ENCODE measurements around the gene BATF.
A peak's percentile ranks its signal among the peaks of the same experiment; 100 is the strongest.

BATF gene

DNA sequence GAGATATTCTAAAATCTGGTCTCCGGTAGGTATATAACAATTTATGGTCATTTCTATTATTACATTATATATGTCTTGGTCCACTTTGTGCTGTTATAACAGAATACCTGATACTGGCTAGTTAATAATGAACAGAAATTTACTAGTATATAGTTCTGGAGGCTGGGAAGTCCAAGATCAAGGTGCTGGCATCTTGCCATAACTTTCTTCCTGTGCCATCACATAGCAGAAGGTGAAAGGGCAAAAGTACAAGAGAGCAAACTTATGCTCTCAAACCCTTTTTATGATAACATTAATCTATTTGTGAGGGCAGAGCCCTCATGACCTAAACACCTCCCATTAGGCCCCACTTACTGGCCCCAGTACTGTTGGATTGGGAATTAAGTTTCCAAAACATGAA, 17.9 kb upstream of the BATF start:
- DNase-seq, result no peak

DNA sequence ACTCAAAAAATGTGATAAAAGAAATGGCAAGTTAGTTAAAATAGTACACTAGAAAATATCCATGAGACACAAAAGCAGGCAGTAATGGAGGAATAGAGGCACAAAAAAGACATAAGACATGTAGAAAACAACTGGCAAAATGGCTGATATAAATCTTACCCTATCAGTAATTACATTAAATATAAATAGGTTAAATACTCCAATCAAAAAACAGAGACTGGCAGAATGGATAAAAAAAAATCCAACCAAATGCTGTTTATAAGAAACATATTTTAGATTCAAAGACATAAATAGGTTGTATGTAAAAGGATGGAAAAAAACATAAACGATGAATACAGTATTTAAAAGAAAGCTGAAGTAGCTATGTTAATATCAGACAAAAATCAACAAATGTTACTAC, 15.3 kb upstream of the BATF start:
- DNase-seq, result no peak

DNA sequence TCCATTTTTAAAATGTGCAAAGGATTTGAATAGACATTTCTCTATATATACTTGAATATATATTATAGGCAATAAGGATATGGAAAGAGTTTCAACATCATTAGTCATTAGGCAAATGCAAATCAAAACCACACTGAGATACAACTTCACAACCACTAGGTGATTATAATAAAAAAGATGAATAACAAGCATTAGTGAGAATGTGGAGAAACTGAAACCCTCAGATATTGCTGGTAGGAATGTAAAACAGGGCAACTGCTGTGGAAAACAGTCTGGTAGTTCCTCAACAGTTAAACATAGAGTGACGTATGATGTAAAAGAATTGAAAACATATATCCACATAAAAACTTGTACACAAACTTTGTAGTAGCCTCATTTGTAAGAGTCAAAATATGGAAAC, 11.7 kb upstream of the BATF start:
- DNase-seq, result no peak

DNA sequence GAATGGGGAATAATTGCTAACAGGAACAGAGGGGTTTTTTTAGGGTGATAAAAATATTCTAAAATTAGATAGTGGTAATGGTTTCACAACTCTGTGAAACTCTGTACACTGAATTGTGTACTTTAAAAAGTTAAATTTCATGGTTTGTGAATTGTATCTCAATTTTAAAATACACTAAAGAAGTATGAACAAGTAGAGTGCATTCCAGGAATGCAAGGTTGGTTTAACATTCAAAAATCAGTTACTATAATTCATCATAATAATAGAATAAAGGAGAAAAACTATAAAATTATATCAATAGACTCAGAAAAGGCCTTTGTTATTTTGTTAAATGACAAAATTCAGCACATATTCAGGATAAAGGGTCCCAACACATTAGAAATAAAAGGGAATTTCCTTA, 11.1 kb upstream of the BATF start:
- DNase-seq, result no peak

DNA sequence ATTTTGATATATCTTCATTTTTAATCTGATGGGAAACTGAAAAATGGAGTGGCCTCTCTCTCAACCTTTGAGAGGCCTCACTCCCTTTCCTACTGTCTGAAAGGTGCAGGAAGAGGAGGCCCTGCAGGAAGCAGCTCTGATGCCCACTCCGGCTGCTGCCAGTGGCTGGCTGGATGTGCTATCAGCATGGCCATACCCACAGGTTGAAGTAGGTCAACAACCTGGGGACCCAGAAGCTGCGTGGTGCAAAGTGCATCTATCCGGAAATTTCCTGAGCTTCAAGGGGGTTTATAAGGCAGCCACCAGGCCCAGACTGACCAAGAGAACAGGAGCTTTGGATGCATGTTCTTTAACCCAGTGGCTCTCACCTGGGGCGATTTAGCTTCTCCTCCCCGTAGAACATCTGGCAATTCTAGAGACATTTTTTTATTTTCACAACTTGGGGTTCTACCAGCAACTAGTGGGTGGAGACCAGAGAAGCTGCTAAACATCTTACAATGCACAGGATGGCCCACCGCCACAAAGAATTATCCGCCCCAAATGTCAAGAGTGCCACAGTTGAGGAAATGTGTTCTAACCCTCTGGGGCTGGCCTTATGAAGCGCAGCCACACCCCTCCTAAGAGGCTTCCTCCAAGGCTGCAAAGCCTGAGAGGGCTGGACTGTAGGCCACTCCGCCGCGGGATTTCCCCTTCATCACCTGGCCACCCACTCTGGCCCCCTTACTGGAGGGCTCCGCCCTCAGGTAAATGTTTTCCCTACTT, 8.2 kb upstream of the BATF start:
- no peak for DNase-seq

DNA sequence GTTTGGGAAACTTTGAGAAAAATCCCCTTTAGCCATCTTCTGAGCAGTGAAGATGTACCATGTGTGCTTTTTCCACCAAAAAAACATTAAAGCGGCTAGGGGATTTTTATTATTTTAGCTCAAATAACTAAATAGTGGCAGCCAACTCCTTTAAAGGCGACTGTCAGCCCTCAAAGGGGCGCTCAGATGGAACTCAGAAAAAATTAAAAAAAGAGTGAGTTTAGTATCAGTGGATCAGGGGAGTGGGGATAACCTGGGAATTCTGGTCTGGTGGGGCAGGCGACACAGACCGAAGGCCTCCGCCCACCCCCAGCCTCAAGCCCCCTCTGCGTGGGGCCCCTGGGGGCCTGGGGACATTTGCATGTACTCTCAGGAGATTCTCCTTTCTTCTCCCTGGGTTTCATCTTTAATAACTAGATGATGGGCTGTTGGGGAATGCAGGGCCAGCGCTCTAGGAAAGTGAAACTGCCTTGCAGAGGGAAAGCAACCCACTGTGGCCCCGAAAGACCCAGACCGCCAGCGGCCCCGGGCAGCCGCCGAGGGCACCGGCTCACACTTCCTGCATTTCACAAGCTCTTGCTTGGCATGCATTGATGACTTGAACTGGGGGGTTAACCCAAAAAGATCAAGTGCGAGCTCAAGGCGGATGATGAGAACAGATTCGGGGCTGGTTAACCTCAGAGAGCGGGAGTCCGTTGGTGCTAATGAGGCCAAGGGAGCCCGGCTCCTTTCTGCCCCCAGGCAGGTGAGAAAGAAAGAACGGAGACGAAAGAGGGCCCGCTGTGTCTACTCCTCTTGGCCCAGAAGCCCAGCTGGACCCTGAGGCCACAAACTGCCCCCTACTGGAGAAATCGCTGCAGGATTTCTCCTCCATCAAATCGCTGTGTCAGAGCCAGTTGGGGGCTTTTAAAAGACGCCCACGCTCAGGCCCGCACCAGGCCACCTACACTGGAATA, 7.3 kb upstream of the BATF start:
- DNase-seq, result no peak

DNA sequence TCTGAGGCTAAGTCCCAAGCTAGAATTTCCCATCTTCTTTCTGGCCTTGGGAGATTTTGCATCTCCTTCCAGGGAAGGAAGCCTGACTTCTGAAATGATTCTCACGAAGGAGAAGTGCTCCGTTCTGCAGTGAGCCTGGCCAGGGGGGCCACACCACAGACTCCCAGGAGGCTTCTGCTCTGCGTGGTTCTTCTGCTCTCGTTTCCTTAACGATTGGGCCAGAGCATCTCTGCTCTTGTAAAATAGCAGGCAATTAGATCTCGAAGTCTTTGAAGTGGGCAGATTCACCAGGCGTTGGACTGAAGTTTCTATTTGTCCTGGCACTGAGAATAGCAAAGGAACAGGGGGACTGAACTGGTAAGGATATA, 6.7 kb upstream of the BATF start:
- DNase-seq, result no peak

DNA sequence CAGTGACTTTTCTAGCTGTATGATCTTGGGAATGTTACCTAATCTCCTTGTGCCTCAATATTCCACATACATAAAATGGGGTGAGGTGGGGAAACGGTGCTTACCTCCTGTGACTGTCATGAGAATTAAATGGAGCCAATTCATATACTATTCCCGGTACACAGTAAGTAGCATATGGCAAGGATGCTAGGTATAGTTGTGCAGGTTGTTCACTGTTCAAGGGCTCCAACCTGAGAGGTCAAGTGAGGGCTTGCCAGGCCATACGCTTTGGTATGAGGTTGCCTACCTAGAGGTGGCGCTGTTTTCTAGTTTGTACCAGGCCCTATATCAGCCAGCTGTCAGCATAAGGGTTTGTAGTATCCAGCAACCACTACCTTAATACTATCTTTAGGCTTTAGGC, 3.6 kb upstream of the BATF start:
- peak; percentile 39 for DNase-seq

DNA sequence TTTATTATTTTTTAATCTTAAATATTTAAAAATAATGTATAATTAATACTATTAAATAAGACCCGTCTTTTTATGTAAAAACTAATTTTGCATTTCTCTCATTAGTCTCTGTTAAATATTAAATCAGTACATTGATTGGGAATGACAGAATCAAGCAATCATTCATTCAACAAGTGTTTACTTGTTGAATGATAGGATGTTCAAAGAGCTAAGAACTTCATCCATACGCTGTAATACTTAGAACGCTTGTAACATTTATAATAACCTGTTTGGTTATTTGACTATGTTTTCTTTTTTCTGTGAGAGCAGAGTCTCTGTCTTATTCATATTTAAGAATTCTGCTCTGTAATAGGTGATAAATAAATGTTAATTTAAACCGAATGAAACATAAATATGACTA, 2.9 kb upstream of the BATF start:
- no peak for DNase-seq

DNA sequence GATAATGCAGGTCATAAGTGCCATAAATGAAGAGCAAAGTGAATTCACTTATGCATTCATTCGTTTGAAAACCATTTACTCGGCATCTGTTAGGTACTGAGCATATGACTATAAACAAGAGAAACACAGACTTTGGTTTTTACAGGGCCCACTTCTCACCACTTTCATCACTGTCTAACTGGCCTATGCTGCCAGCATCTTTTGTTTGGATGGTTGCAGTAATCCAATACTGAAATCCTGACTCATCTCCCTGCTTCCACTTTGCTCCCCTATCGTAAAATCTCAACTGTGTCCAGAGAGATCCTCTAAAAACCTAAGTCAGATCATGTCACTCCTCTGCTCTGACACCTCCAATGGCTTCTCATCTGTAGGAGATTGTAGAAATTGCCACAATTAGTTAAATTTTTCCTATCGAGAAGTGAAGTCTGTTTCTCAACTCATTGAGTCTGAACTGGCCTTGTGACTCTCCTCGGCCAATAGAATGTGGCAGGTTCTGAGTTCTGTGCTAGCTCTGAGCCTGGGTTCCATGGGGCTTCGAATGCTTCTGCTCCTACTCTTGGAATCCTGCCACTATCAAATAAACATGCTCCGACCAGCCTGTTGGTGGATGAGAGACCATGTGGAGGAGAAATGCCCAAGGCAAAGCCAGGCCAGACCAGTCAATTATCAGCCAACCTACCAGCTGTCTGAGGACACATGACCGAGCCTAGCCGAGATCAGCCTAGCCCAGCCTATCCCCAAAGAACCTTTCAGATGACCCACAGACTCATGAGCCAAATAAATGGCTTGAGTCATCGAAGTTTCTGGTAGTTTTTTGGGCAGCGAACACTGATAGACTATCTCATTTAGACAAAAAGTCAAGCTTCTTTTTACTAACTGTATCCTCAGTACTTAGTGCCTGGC, 2.2 kb upstream of the BATF start:
- no peak for DNase-seq

DNA sequence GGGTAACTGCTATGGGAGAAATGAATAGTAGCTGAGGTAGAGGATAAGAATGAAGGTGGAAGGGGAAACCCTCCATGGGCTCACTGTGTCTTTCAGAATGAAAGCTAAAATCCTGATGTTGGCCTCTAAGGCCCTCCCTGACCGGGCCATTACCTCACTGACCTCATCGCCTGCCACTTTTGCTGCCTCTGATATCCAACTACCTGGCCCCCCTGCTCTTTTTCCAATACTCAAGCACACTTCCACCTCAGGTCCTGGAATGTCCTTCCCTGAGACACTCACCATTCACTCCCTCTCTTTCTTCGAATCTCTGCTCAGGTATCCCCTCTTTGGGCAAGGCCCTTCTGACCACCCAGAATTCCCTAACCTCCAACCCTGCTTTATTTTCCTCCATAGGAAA, 1.4 kb upstream of the BATF start:
- DNase-seq, result no peak

DNA sequence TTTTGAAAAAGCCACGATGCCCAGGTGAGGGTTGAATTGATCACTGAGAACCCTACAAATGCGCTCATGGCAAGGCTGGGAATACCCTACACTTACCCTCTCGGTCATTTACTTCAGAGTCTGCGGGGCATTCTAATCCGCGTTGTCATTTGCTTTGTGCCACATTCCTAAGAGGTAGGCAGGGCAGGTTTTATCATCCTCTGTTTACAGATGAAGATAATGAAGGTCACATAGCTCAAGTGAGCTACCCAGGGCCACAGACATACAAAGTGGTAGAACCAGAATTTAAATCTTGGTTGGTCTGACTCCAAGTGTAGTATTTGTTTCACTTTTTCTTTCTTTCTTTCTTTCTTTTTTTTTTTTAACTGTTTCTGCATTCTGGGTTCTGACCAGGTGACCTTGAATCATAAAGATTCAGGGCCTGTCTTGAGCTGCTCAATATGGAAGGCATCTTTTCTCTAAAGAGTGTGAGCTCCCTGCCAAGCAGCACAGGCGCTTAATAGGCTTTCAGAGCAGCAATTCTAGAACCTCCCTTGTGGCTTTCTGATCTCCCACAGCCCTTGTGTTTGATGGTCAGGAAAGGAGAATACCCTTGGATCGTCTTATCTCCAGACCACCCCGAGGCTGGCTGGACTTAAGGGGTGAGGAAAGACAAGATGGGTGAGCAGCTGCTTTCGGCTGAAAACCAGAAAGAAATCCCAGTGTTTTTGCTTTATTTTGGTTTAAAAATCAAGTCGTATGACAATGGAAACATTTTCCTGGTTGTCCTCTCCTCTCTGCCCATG, 662 bp upstream of the BATF start:
- no peak for DNase-seq

DNA sequence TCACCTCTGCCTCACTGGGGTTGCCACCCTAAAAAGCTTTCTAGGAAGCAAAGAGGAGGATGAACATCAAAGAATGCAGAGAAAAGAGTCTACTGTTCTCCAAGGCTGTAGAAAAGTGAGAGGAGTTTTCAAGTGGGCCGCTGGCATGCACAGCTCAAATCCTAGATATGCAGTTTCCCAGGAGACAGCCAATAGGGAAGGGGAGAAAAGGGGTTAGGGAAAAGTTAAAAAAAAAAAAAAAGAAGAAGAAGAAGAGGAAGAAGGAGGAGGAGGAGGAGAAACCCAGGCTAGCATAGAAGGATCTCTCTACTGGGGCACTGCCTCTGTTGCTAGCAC, 682 bp downstream of the BATF start:
- DNase-seq, result no peak

DNA sequence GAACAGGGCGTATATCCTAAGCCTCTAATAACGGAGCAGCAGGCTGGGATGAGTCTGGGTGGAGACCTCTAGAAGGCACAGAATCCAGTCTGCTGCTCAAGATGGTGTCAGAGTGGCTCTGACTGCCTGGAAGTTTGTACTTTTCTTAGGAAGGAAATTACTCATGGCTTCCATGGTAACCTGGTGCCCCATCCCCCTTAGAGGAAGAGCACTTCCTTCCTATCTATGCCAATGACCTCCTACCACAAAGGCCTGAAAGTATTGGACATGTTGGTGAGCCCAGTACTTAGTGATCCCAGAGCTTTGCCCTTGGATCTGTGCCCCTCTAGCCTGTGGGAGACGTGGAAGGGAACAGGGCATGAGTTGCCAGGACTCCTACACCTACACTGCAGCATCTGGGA, 1.5 kb downstream of the BATF start:
- DNase-seq, result no peak

DNA sequence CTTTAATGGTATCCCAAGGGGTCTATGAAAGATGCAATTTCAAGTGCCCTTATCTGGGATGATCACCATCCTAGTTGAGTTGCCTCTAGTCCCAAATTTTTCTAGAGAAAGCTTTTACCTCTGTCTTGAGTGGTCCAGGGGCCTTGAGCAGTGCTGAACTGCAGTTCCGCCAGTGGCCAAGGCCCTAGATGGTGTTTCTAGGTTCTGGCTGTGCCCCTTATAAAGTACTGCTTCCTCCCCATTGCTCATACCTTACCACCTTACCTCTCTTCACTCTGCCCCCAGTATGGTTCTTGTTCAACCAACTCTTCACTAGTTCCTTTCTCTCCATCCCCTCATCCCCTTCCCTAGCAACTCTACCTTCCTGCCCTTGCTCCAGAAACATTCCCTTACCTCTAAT, 3.7 kb downstream of the BATF start:
- DNase-seq, result no peak

DNA sequence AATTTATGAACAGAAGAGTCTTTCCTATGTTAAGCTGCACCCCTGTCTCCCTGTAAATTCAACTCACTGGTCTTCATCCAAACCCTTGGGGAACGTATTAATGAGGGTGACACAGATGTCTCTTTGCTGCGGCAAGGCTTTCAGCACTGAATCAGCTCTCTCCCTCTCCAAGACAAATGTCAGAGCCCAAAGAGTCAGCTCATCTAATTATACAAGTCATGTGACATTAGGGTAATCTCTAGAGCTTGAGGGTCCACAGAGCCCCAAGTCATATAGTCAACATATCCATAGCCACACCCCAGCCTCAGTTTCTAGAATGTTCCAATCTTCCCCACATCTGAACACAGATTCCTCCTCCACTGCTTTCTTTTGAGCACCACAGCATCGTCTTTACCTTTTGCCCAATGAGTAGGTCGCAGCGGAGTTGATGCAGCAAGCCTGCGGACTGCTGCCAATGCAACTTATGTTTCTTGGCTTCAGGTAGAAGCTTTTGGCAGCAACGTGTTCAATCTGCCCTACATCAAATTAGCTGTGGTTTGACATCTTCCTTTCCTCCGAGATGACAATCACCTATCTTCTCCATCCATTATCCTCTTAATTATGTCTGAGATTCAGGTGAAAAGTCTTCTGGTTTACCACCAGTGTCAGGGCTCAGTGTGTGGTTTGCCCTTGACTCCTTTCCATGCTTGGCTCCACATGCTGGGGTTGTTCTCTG, 5.3 kb downstream of the BATF start:
- no peak for DNase-seq

DNA sequence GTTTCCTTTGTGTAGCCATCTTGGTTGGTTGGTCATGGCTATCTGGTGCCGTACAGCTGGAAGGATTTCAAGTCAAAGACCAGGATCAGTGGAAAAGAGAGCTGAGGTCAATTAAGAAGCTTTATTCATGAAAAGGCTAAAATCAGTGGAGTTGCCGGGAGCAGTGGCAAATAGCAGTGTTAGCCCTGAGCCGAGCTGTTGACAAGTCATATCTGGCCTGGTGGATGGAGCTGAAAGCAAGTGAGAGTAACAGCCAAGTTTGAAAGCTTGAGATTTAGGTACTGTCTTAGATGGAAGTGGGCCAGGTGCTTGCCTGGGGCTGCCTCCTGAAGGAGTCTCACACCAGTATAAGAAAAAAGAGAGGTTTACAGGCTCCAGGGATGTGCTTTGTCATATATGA, 9.0 kb downstream of the BATF start:
- DNase-seq, result no peak

DNA sequence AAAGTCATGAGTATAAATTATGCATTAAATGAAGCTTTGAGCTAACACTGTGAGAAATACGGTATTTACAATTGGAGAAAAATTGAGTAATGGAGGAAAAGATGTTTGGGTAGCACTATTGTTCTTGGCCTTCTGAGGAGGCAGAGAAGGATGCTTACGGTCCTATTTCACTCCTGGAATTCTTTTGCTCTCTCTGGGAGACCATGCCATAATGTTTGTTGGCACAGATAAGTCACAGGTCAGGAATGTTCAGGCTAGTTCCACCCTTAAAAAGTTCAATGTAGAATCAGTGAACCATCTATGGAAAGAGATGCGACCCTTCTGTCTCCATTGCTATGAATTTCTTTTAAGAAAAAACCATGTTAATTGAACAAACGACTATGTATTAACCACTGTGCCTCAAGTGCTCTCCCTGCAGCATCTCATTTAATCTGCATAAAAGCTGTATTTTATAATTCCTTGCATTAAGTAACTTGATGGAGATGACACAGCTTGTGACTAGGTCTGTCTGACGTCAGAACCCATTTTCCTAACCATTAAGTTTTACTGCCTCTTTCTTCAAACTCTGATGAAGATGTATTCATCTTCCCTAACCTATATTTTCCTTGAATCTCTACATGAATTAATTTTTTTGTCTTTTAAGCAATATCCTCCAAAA, 9.5 kb downstream of the BATF start:
- no peak for DNase-seq

DNA sequence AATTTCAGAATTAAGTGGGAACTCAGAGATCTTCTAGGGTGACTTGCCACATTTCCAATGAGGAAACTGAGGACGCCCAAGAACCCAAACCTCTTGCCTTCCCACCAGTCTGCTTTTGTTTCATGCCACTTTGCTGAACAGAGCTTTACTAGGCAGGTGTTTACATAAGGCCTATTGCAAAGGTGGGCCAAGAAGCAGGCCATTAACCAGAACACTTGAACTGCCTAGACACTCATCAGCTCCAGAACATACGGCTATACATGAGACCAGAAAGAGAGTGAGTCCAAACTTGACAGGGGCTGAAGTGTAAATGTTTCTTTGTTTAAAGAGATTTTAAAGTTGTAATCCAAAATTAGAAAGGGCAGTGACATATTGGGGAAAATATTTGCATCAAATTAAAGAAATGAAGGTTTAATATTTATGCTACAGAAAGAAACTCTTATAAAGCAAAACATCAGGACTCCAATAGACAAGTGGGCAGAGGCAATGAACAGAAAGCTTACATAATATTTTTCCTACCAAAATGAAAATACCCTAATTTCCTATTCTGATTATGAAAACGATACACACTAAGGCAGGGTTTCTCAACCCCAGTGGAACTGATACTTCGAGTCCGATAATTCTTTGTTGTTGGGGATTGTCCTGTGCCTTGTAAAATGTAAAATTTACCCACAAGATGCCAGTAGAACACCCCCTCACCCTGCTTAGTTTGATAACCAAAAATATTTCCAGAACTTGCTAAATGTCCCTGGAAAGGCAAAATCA, 11.7 kb downstream of the BATF start:
- DNase-seq, result no peak

DNA sequence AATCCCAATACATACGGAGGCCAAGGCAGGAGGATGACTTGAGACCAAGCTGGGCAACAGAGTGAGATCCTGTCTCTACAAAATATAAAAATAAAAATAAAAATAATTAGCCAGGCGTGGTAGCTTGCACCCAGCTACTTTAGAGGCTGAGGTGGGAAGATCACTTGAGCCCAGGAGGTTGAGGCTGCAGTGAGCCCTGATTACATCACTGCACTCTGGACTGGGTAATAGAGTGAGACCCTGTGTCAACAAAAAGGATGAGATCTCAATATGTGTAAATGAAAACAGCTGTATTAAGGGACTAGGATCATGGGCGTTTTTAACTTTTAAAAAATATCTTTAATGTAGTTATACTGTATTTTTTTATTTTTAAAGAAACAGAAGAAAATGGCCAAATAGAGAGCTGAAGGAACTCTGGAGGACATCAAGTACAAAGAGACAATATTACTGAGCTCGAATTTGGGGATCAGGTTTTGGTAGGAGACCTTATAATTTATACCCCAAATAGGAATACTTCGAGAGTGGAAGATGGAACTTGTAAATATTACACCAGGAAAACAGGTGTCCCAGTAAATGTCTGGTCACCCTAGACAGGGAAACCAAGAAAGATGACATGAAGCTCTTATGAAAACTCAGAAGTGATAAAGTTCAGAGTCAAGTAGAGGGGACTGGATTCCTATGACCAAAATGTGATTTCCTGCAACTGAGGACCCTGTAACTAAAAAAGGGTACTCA, 13.1 kb downstream of the BATF start:
- DNase-seq, result no peak
